ENCODE measurements around the gene ABCC3.

The ABCC3 gene

DNA sequence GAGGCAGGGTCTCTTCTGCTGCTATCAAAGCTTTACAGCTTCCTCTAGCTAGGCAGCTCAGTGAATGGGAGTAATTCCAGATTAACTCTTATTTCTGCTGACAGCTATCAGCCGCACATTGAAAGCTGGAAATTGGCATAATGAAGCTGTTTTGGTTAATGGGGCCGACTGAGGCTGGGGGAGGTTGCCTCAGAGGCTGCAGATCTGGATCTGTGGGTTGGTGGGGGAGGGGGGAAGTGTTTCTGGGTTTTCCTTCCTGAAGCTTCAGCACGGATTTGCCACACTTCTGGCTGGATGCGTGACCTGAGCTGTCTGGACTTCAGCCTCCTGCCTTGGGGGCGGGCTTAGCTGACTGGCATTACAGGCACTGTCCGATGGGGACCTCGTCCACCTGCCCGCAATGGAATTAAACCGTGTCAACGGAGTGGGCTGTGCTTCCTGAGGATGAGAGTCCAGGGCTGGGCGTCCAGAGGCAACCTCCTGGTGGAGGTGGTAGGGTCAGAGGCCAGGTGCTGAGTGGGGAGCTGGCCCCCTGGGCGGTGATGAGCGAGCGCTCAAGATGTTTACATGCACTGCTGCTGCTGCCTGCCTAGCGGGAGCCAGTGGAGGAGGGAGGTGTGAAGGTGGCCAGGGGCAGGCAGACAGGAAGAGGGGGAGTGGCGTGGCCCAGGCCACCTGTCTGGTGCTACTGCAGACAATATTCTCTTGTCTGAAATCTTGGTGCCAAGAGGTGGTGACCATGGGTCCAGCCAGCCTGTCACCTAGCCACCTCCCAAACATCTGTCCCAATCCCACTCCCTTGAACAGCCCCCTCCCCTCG lies 6.7 kb upstream of the ABCC3 start:
- peak in 1 of 2 donors; percentile 43 for DNase-seq

DNA sequence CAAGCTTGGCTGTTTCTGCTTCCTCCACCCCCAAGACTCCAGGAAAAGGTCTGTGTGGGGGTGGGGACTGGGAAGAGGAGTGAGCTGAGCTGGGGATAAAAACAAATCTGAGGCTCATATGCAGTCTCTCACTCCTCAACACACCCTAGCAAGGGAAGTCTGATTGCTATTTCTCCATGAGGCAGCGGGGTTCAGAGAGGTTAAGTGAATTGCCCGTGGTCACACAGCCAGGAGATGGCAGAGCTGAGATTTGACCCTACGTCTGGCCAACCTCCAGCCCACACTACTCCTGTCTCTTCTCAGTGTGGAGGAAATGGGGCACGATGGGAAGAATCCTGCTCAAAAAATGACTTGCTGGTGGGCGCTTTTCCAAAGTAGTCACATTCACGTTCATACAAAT lies 4.8 kb upstream of the ABCC3 start:
- no peak for DNase-seq

DNA sequence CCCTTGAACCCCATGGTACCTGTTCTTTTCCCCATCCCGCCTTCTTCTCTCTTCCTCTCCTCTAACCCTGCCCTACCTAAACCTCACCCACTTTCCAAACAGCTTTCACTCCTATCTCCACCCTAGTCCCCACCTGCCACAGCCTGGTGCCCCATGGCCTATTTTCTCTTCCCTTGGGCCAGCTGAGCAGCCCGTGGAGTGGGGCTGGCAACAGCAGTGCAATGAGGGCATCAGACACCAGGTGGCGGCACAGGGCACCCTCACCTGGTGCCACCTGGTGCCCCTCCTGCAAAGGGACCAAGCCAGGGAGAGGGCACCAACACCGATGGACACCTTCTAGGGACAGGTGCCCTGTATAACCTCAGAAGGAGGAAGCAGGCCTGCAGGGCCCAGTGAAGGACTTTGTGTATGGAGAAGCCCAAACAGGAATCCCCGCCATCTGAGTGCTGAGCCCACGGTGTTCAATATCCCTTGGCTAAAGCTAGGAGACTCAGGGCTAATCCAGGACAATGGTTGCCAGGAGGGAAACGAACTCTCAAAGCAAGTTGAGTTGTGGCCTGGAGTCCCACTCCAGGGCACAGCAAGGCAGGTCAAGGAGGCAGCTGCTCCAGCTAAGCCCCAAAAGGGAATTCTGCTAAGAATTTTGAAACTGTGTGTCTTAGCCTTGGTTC lies 4.0 kb upstream of the ABCC3 start:
- DNase-seq: no peak

DNA sequence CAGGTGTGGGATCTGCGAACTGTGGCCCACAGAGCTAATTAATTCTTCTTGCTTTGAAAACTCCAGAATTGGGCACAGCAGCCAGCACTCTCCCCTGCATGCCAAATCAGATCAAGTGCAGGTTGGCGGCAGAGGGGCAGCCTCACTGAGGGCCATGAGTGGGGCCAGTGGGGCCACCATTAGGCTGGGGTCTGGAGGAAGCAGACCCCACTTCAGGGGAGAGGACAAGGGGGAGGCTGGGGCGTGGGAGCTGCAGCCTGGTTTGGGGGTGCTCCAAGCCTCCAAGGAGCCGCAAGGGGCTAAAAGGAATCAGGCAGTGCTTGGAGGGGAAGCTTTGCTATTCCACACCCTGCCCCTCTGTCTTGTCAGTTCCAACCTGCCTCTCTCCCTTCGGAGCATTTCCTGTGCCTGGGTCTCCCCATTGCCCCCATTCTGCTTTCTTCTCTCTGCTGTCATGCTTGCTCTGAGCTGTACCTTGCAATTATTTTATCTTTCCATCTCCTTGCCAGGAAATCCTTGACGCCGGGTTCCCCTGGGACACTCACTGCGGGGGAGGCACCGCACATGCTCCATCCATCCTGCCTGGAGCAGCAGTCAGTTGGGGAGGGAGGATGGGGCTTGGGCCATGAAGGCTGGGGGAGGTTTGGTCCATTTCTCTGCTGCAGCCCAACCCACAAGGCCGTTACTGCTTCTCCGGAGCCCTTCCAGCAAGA lies 3.3 kb upstream of the ABCC3 start:
- no peak for DNase-seq

DNA sequence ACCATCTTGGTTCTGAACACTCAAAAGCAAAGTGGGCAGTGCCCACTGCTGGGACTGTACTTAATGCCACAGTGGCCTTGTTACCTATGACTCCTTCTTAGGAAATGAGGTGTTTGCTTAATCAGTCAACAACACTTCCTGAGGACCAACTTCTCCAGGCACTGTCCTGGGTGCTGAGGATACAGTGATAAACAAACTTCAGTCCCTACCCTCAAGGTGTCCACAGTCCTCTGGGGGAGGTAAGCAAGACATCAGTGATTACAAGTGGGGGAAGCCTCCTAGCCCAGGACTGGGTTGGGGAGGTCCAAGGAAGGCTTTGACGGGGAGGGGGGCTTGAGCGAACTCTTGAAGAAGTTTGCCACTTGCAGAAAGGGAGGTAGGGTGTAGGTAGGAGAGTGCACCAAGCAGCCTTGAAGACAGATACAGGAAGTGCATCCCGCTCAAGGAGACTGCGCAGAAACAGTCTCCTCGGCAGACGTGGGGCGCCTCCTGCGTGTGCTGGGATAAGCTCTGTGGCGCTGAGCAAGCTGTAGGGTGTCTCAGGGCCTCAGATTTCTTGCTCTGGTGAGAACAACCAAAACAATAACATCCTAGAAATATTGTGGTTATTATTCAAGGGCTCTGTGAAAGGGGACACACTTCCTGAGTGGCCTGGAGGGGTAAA lies 2.6 kb upstream of the ABCC3 start:
- DNase-seq: no peak

DNA sequence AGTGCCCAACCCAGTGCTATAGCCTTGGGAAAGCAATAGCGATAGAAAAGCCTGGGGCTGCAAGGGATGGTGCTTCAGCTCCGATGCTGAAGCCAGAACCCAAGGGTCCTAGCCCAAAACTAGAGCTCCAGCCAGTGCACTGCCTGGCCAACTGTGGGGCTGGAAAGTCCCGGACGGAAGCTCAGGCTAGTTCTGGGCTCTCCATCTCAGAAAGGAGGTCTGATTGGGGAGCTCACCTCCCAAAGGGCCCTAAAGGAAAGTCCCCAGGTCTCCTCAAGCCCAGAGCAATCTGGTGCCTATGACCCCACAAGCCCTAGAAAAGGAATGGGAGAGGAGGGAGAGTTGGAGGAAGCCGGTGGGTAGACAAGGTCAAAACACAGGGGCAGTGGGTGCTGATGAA lies 2.0 kb upstream of the ABCC3 start:
- DNase-seq: no peak

DNA sequence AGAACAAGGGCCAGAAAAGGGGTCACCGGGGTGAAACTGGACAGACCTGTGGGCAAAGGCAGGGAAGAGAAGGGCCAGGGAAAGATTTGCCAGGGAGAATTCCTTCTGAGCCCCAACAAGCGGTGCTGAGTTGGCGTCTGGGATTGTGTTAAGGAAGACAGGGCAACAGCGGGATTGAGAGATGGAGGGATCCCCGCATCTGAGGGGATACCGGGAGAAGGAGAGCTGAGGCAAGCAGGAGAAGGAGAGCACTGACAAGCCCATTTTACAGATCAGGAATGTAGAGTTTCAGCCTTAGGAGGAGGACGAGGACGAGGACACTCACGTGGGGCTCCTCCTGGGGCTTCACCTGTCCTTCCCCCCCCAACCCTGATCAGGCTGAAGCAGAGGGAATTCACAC lies 998 bp upstream of the ABCC3 start:
- DNase-seq: no peak

DNA sequence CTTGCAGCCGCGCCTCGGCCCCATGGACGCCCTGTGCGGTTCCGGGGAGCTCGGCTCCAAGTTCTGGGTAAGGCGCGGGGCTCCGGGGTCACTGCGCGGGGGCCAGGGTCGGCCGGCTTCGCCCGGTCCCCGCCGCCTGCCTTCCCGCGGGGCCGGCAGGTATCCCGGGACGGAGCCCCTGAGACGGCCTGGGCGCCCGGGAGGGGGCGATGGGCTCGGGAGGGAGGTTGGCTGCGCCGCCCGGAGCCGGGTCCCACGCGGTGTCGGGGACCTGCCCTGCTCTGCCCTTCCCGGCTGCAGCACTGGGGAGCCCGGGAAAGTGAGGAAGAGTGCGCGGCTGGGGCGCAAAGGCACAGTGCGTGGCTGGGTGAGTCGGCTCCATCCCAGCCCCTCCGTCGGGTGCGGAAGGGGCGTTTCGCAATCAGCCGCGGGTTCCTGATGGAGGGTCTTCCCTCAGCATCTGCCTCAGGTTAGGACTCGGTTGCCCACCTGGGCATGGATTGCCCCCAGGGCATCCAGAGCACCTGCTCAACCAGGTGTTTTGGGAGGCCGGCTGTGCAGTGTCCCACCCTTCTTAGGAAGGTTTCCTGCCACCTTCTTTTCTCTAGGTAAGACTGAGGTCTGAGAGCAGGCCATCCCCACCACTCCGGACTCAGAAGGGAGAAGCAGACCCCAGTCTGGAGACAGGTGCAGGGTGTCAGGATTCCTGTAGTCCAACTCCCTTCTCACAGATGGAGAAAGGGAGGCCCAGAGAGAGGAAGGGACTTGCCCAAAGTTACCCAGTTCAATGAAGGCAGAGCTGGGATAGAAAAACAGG lies 442 bp downstream of the ABCC3 start:
- DNase-seq: no peak

DNA sequence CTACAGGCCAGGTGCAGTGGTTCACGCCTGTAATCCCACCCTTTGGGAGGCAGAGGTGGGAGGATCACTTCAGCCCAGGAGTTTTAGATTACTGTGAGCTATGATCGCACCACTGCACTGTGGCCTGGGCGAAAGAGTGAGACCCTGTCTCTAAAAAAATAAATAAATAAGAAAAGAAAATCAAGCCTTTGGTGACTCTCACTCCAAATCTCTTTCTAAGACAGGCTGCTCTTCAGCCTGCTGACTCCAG lies 976 bp downstream of the ABCC3 start:
- DNase-seq: no peak

DNA sequence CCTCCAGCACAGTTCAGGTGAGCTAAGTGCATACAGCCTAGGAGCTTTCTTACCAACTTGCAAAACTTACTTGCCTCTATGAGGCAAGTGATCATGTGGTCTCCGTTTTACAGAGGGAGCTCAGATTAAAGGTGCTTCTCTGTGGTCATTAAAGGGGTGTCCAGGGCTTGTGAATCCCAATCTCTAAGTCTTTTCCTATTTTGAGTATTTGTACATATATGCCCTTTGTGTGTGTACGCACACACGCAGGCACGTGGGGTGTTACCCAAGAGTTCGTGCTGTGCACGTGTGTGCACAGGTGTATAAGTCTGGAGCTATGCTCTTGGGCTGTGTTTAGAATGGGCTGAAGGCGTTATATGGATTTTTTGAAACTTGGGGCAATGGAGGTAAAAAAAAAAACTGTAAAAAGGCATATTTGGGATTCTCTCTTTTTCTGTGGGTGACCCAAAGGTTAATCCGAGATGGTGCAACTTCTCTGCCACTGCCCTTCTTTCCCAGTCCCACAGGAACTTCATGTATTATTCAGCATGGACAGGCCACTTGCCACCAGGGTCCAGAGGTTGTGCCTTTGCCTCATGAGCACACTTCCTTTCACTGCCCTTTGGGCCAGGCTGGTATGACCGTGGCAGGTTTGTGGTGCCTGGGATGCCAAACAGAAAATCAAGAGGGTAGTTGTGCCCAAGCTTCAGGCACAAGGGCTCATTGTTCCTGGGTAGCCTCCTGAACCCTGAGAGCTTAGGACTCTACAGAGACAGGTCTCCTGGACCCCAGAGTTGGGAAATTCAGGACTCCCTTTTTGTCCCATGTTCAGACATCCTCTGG lies 1.5 kb downstream of the ABCC3 start:
- no peak for DNase-seq

DNA sequence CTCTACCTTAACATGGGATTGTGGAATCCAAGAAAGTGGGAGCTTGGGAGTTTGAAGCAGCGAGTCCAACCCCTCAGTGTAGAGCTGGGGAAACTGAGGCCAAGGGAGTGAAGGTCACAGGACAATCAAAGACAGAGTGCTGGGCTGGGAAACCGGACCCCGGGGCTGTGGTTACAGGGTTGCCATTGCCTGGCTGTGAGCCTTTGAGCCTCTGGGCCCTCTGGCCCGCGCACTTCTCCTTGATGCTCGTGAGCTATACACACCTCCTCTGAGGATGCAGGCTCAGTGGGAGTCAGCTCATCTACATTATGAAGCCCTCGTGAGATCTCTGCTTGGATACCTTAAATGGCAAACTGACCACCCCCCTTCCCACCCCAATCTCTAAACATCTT lies 2.1 kb downstream of the ABCC3 start:
- no peak for DNase-seq

DNA sequence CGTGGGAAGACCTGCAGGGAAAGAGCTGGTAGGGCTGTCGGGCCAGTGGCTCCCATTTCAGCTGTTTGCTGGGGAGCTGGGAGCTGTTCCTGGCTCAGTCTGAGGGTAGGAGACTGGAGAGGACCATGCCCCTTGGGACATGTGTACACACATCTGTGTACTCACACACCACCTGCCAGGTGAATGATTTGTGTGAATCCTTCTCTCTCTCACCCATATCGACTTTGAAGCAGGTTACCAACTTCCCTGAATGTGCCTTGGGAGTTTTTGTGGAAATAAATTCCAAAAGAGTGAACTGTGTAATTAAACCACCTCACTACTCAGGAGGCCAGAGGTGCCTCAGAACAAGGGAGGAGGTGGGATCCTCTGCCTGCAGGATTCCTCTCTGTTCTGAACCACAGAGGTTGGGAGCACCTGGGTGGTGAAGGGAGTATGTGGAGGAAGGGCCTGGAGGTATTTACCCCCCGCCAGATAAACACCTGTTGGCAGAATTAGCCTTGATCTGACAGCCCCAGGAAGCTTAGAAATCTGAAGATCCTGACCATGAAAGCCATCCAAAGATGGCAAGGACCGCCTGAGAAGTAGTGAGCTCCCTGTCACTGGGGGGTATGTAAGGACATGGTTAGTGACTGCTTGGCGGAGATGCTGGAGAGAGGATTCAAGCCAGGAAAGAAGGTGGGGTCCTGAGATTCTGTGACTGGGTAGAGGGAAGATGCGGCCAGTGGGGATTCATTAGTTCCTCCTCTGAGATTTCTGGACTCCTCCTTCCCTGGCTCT lies 3.3 kb downstream of the ABCC3 start:
- DNase-seq: no peak

DNA sequence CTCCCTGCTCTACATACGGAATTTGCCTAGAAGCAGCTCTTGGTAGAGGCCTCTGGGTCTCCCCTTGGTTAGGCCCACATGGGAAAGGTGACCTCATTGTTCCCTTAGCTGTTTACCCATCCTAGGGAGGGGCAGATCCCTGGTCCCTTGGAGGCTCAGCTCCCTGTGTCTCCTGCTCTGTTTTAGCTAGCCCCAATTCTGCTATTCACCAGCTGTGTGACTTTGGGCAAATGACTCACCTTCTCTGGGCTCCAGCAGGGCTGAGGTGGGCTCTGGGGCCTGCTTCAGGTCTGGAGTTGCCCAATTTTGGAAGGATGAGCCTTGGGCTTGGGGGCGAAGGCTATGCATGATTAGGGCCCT lies 3.9 kb downstream of the ABCC3 start:
- peak in 1 of 2 donors; percentile 37 for DNase-seq

DNA sequence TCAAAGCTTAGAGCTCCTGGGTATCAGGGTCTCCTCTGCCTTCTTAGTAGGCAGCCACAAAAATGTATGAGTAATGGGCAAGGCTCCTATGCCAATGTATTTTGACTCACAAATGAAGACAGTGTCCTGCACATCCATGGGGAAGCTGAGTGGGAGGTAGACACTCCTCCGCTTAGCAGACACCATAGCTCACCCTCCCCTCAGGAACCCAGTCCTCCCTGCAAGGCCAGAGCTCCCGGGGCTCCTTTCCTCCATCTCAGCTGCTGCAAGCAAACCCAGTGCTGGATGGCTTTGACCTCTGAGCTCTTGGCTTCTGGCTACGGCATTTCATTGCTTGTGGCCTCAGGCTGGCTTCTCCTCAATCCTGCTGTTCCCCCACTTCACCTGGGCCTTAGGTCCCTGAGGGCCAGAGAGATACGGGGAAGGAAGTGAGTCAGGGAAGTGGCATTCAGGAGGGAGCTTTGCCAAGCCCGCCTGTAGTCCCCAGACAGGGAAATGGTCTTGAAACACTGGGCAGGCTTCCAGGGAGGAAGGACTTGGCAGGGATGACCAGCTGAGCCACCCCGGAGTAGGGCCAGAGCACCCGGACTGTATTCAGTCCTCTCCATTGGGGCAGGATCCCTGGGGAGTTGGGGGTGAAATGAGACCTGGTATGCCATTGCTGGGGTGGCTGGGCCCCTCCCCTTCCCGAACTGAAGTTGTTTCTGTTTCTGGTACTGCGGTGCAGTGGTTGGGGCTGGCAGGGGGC lies 4.5 kb downstream of the ABCC3 start:
- peak; percentile 55 to 60 for DNase-seq

DNA sequence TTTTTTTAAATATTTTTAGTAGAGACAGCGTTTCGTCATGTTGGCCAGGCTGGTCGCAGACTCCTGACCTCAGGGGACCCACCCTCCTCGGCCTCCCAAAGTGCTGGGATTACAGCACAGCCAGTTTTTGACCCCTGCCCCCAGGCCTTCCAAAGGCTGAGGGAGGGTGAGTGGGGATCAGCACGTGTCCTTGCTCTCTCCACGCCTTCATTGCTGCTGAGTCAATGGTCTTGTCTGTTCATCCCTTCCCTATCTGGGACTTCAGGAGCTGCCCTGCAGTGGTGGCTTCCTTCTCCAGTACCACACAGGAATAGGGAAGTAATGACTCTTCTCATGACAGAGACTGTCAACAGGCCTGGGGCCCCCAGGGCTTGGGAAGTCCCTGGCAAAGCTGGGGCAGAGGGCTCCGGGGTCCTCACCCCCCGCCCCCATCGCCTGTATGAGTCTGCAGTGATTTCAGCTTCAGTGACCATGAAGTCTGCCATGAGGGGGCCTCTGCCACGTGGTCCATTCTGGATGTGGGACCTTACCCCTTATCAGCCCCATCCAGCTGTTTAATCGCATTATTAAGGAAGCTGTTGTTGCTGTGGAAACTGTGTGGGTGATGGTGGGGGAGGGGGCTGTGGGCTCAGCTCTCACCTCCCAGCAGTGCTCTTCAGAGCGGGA lies 6.1 kb downstream of the ABCC3 start:
- DNase-seq: peak; percentile 70 to 86

DNA sequence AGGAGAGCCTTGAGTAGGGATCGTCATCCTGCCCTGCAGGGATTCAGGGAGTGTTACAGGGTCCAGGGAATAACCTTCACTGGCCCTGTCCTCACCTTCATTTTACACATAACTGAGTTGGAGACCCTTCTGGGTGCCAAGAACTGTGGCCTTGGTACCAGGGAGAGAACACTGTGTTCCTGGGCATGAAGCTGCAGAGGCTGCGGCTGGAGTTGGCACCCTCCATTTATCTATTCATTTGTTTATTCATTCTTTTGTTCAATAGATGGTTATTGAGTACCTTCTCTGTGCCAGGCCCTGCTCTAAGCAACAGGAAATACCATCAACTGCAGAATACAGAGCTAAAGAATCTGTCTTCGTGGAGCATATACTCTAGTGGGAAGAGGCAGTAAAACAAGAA lies 6.7 kb downstream of the ABCC3 start:
- DNase-seq: no peak

DNA sequence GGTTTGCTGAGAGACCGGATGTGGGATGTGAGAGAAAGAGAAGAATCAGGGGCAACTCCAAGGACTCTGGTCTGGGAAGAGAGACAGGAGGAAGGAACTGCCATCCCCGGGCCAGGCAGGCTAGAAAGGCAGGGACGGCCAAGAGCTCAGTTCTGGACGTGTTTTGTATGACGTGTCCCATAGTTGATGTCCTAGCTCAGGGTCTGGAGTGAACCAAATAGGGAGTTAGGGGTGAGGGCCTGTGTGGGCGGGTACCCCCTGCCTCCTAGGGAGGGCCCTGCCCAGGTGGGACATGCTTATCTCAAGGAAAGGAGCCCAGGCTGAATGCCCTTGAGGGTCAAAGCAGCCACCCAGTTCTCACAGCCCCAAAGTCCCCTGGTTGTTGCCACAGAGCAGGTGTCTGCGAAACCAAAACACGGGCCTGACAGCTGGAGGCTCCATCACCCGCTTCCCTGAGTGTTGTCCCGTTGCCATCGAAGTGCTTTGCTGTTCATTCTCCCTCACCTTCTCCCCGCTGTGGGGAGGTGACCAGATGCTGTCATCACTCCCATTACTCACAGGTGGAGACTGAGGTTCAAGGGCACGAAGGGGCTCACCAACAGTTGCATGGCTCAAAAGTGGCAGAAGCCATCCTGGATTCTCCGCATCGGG lies 7.5 kb downstream of the ABCC3 start:
- no peak for DNase-seq

DNA sequence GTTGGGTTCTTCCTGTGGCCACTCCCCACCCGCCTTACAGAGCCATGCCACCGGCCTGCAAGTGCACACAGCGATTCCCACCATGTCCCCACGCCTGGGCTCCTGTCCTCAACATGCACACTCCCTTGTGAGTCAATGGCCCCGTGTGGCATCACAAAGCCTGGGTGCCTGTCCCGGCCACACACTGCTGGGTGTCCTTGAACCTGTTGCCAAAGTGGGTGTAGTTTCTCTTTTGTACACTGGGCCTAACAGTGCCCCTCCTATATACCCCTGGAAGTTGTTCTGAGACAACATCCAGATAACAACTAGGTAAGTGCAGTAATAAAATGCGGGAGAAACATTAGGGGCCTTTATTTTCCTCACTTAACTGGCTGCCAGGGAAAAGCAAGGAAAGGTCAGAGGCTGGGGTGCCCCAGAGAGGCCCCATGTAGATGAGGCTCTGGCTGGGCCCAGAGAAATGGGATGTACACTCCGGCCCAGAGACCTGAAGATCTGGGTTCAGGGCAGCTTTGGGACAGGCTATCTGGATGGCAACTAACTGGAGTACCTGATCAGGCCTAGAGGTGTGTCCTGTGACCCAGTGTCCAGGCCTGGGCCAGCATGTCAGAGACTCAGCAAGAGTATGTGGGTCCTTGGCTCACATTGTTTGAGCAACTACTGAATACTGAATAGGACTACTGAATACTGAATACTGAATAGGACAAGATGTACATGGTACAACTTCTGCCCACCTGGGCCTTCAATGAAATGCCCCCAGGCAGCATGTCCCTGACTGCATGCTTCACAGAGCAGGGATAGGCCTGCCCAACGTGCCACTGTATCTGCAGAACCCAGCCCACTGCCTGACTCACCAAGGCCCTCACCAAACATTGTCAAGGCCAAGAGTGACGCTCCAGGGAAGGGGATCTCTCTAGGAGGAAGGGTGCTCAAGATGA lies 8.3 kb downstream of the ABCC3 start:
- DNase-seq: no peak
